HG02610 (cell line): Measurements from ENCODE around the gene TMEM143.
"Not testable (repeated sequence)": the region's sequence is repeated elsewhere in the genome, so short reads cannot be mapped to it uniquely, and the experiment has no call there.

ENCODE experiments used
- ATAC-seq: cut with Tn5 transposase; IDR thresholded peaks from one replicate; pipeline ENCODE4 v1.9.1; 2021; ENCODE audit warnings: mild to moderate bottlenecking, moderate library complexity; ENCODE audit not compliant: unreplicated experiment

The TMEM143 gene

DNA sequence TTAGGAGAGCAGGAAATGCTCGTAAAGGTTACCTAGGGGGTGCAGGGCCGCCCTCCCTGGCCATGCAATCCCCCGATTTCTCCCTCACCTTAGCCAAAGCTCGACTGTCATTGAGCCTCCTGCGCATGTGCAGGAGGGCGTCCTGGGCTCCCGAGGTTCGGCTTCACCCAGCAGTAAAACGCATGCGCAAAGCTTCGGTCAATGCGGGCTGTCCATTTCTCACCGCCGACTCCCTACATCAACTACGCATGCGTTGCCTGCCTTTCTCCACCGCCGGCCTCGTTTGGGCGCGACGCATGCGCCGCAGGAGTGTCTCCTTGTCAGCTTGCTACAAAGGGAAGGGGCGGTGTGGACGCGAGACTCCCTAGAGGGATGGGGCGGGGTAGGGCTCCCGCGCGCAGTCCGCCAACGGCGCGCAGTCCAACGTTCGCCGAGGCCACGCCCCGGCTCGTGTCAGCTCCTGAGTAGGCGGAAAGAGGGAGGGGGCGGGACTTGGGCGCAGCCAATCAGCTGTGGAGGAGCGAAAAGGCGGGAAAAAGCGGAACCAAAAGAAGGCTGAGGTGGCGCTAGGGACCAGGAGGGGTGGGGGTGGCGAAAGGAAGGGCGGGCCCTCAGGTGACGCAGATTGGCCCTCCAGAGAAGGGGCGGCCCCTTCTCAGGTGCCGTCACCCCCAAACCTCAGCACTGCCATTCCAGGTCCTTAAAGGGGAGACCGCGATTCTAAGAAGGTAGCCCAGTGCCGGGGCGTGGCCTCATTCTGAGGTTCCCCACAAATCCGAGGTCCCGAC lies at the start of gene TMEM143, which contains the start of gene SYNGR4:
Gene TMEM143 (minus strand): TSS at position 131 of the 788 bp plus-strand sequence. CDS start 20 bp downstream, at position 111.
Gene SYNGR4 (plus strand): TSS at position 558 of the 788 bp plus-strand sequence. CDS start 1,476 bp downstream, outside the sequence.
- peak; percentile 85 for ATAC-seq

- ATAC-seq: no peak
These were observed 42.1 kb upstream of the TMEM143 start for GRCh38 chr19:48405850-48406249.

- no peak for ATAC-seq
These were observed 41.4 kb upstream of the TMEM143 start for GRCh38 chr19:48405010-48405659.

GRCh38 chr19:48403606-48404005 lies 39.9 kb upstream of the TMEM143 start:
- ATAC-seq: peak; percentile 76

DNA sequence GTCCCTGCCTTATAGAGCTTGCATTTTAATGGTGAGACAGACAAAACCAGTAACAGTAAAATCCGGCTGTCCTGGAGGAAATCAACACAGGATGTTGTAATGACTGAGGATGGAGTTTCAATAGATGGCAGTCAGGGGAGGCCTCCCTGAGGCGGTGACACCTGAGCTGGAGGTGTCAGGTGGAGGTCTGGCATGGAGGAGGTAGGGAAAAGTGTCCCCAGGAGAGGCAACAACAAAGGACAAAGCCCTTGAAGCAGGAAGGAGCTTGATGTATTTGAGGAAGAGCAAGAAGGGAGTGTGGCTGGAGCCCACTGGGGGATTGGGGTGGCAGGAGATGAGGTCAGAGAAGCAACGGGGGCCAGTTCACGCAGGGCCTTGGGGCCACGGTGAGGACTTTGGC lies 37.5 kb upstream of the TMEM143 start:
- ATAC-seq: no peak

- no peak for ATAC-seq
These were observed 36.4 kb upstream of the TMEM143 start for GRCh38 chr19:48400018-48400742.

DNA sequence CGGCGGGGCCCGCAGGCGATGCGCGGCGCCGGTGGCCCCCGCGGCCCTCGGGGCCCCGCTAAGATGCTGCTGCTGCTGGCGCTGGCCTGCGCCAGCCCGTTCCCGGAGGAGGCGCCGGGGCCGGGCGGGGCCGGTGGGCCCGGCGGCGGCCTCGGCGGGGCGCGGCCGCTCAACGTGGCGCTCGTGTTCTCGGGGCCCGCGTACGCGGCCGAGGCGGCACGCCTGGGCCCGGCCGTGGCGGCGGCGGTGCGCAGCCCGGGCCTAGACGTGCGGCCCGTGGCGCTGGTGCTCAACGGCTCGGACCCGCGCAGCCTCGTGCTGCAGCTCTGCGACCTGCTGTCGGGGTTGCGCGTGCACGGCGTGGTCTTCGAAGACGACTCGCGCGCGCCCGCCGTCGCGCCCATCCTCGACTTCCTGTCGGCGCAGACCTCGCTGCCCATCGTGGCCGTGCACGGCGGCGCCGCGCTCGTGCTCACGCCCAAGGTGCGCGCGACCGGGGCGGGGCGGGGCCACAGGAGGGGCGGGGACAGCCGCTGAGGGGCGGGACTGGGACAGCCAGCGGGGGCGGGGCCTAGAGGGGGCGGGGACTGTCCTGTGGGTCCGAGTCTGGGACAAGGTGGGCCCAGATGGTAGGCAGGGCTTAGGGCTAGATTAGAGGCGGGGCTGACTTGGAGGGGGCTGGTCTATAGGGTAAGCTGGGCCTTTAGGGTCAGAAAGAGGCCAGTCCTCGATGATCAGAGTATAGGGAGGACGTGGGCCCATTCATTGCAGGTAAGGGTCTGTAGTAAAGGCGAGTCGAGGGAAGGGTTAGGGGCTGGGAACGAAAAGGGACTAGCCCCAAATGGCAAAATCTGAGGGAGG lies 34.9 kb upstream of the TMEM143 start:
- no peak for ATAC-seq

DNA sequence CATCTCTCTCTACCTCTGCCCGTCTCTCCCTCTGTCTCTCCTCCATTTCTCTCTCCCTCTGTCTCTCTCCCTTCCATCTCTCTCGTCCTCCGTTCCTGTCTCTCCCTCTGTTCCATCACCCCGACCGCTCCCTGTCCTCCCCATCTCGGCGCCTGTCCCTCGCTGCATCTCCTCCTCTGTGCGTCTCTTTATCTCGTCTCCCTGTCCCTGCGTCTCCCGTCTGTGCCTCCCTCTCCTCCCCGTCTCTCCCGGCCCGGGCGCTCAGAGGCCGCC lies 34.3 kb upstream of the TMEM143 start:
- ATAC-seq: no peak

GRCh38 chr19:48397263-48398101 lies 33.7 kb upstream of the TMEM143 start:
- ATAC-seq: no peak

GRCh38 chr19:48396824-48397176 lies 33.1 kb upstream of the TMEM143 start:
- no peak for ATAC-seq

- no peak for ATAC-seq
These were observed 32.5 kb upstream of the TMEM143 start for GRCh38 chr19:48396016-48396823.

- ATAC-seq: no peak
These were observed 31.8 kb upstream of the TMEM143 start for GRCh38 chr19:48395499-48395898.

- ATAC-seq: no peak
These were observed 31.4 kb upstream of the TMEM143 start for GRCh38 chr19:48395170-48395455.

DNA sequence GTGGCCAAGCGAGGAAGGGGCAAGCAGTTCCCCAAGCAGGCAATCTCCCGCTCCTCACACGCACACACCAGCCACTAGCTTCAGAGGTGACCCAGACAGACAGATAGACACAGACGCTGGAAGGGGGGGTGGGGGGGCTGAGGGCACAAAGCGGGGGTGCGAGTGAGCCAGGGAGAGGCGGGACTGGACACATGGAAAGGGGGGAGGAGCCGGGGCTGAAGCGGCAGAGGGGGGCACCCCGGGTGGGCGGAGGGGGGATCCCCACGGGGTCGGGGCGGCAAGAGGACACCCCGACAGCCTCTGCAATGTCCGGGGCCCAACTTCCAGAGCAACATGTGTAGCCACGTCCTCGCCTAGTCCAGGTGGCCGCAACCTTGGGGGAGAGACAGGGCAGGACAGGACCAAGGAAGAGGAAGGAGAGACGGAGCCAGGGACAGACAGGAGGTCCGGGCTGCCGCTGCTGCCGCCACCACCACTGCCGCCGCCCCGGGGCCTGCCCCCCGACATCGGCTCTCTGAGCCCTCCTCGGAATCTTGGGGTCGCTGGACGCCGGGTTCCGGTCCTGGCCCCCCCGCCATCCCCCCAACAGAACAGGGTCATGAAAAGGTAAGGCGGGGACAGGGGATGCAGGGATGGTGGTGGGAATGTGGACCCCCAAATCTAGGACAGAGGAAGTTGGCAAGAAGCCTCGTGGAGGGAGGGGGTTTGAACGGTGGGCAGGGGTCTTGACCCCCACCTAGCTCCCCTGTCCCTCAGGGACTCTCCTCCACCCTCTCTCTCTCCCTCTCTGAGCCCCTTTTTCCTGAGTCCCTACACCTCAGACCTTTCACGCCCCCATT lies 30.8 kb upstream of the TMEM143 start:
- no peak for ATAC-seq

DNA sequence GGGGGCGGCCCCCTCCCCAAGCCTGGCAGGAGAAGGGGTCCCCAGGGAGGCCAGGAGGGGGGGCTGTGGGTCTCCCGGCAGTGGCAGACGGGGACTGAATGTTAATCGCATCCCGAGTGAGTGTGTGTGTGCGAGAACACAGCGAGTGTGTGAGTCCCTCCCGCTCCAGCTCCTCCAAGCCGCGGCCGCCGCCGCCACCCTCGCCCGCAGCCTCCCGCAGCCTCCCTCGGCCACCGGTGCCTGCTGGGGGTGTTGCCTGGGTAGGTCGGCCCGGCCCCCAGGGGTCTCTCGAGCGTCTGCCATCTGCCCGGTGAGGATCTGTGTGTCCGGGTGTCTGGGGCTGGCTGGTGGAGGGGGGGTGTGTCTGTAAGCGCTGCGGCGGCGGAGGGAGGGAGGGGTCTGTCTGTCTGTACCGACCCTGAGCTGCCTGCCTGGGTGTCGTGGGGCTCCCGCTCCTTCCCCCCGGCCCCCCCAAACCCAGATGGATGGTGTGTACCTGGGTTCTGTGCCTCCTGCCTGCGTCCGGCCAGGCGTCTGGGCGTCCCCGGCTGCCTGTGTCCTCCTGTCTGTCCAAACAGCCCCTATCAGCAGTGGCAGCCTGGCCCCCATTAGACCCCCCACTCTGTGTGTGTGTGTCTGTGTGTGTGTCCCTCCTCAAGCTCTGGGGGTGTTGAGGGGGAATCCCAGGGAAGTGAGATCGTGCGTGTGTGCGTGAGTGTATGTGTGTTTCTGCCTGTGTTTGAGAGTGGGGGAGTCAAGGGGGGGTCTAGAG lies 30.0 kb upstream of the TMEM143 start, which contains the start of gene GRIN2D:
Gene GRIN2D (plus strand): TSS at position 110 of the 772 bp plus-strand sequence. CDS start 4,725 bp downstream, outside the sequence.
- ATAC-seq: no peak

DNA sequence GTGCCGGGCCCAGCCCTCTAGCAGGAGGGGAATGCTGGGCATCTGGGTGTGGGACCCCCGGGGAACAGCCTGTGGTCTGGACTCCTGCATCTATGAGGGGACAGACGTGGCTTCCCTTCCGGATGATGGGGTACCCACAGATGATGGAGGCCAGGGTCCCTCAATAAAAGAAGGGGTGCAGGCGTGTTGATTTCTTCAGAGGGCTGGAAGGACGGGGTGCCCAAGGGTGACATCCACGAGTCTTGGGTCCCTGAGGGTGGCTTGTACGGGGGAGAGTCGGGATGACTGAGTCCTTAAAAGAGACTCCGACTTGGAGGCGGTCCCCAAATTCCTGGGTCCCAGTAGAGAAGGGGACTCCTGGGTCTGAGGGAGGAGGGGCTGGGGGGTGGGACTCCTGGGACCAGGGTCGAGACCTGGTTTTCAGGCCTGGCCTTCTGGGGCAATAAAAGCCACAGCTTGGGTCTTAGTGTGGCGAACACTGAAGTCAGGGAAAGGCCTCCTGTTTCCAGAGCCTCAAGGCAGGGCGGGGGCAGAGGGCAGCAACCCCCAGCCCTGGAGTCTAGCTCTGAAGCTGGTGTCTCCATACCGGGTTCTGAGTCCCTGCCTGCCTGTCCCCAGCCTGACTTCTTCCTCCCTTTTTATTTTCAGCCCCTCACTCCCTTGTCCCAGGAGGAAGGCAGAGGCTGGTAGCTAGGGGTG lies 29.3 kb upstream of the TMEM143 start:
- ATAC-seq: no peak

DNA sequence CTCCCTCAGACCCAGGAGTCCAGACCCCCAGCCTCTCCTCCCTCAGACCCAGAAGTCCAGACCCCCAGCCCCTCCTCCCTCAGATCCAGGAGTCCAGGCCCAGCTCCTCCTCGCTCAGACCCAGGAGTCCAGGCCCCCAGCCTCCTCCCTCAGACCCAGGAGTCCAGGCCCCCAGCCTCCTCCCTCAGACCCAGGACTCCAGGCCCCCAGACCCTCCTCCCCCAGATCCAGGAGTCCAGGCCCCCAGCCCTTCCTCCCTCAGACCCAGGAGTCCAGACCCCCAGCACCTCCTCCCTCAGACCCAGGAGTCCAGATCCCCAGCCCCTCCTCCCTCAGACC lies 28.2 kb upstream of the TMEM143 start:
- not testable (repeated sequence) for ATAC-seq
